CD4-positive, alpha-beta T cell treated with Interleukin-10 for 1 hour (primary cell): Measurements from ENCODE around the gene CSRNP3.
"Not testable (repeated sequence)": the region's sequence is repeated elsewhere in the genome, so short reads cannot be mapped to it uniquely, and the experiment has no call there.

Experiments
- DNase-seq: peaks from one replicate; pipeline ENCODE4 v3.0.0-alpha.2; 2020

CSRNP3 gene

GRCh38 chr2:165636959-165637358, 167.5 kb downstream of the CSRNP3 start:
- DNase-seq, result no peak

- no peak for DNase-seq
Measured at GRCh38 chr2:165637396-165637795, 167.9 kb downstream of the CSRNP3 start.

GRCh38 chr2:165639504-165639903, 170.0 kb downstream of the CSRNP3 start:
- no peak for DNase-seq

GRCh38 chr2:165640247-165640929, 170.9 kb downstream of the CSRNP3 start:
- no peak for DNase-seq

GRCh38 chr2:165645930-165646831, 176.7 kb downstream of the CSRNP3 start:
- DNase-seq, result no peak

- no peak for DNase-seq
Measured at GRCh38 chr2:165647409-165647808, 177.9 kb downstream of the CSRNP3 start.

GRCh38 chr2:165648801-165649200, 179.3 kb downstream of the CSRNP3 start:
- no peak for DNase-seq

- DNase-seq, result no peak
Measured at GRCh38 chr2:165651233-165651632, 181.7 kb downstream of the CSRNP3 start.

- no peak for DNase-seq
Measured at GRCh38 chr2:165655661-165656060, 186.2 kb downstream of the CSRNP3 start.

GRCh38 chr2:165660361-165660760, 190.9 kb downstream of the CSRNP3 start:
- no peak for DNase-seq

- no peak for DNase-seq
Measured at GRCh38 chr2:165662720-165663119, 193.2 kb downstream of the CSRNP3 start.

GRCh38 chr2:165665614-165666013, 196.1 kb downstream of the CSRNP3 start:
- no peak for DNase-seq

- DNase-seq, result not testable (repeated sequence)
Measured at GRCh38 chr2:165666073-165666472, 196.6 kb downstream of the CSRNP3 start.

GRCh38 chr2:165666605-165667004, 197.1 kb downstream of the CSRNP3 start:
- no peak for DNase-seq

- no peak for DNase-seq
Measured at GRCh38 chr2:165667375-165667774, 197.9 kb downstream of the CSRNP3 start.

GRCh38 chr2:165674780-165675179, 205.3 kb downstream of the CSRNP3 start:
- no peak for DNase-seq

- no peak for DNase-seq
Measured at GRCh38 chr2:165675551-165675968, 206.1 kb downstream of the CSRNP3 start.

- no peak for DNase-seq
Measured at GRCh38 chr2:165678882-165679281, 209.4 kb downstream of the CSRNP3 start.

GRCh38 chr2:165679621-165680020, 210.1 kb downstream of the CSRNP3 start:
- no peak for DNase-seq

GRCh38 chr2:165681841-165682240, 212.3 kb downstream of the CSRNP3 start:
- DNase-seq, result no peak

GRCh38 chr2:165682546-165682945, 213.0 kb downstream of the CSRNP3 start:
- DNase-seq, result no peak

GRCh38 chr2:165686800-165687199, 217.3 kb downstream of the CSRNP3 start:
- DNase-seq, result no peak

- DNase-seq, result no peak
Measured at GRCh38 chr2:165687426-165688002, 218.0 kb downstream of the CSRNP3 start.

- no peak for DNase-seq
Measured at GRCh38 chr2:165691615-165692014, 222.1 kb downstream of the CSRNP3 start.
